Daoy (cell line): ENCODE data around the gene NUP210. TPM values are rescaled to one million over a fixed set of nuclear protein-coding genes. Genes with fewer than 3 reads are reported as not detected.

ENCODE experiments used
- DNase-seq: peaks from one replicate; pipeline ENCODE4 v3.0.0-alpha.2; 2015; ENCODE audit warnings: low read depth
- total RNA-seq: library from RNA; depleted of rRNA; stranded (reverse); fragments of >200 nt; shearing (Covaris generic); gene quantifications from 2 replicates; pipeline ENCODE4 v1.2.3, GENCODE V29; 2014; rRNA removed

NUP210 gene
- total RNA-seq, 1 experiment from 2014 or later = 9.2 TPM

DNA sequence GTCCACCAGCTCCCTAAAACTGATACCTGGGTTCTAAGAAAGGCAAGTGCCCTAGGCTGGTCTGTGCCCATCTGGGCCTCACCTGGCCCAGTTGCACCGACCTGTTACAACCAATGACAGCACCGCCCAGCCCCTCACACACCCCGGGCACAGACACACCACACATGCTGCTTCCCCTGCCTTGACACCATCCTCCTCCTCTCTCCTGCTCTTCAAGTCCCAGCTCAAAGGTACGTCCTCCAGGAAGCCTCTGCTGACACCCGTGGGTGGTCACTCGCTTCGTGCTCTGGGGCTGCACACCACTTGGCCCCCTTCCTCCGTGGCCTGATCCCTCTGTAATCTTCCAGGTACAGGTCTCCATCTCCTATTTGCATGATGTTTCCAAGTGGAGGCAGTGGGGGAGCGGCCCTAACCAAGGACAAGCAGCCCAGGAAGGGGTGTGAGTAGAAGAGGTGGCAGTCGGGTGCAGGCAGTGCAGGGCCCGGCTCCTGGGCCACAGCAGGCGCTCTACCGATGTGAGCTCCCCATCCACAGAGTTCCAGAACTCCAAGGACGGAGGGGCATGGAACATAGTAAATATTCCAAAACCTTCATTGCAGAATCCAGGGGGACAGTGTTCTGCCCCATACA is 144.6 kb downstream of the NUP210 start:
- no peak for DNase-seq

DNA sequence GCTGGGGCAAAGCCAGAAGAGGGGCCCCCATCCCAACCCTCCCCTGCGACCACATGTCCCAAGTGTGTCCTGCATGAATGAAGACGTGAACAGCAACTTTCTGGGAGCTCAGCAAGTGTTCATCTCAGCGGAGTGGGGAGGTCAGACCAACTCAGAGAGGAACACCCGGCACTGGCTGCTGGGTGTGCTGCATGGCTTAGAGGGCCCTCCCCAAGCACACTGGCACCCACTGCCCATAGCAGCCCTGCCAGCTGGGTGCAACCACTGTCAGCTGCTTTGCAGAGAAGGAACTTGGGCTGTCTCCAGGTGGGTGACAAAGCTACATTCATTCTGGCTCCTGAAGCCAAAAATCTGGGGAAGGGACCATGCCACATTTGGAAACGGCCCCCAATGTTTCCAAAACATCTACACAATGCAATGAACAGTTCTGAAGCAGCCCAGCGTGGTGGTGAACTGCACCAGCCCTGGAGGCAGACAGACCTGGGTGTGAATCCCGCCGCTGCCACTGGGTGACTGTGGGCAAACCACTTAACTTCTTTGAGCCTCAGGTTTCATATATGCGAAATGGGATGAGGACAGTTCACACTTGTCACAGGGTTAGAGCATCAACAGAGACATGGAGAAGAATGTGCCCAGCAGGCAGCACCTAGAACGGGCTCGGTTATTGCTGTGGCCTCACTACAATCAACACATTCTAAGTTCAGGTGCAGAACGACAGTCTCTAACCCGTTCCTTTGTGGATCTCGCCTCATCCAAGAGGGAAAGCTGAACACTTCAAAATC is 145.4 kb downstream of the NUP210 start:
- DNase-seq = no peak

DNA sequence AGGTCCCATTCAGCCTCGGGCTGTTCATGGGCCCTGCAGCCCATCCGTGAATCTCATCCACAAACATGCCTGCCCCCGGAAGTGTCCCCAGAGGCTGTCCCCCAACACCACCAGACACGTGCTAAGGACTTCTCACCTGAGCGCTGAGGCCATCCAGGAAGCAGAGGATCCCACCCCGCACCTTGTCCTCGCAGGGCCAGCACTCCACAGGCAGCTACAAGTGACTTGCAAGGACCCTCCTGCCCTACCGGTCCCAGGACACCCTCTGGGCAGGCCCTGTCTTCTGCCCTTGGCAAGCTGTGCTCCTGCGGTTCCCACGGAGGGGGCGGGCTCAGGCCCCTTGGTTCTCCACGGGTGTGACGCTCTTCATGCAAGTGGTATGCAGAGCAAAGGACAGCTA is 146.0 kb downstream of the NUP210 start:
- no peak for DNase-seq

DNA sequence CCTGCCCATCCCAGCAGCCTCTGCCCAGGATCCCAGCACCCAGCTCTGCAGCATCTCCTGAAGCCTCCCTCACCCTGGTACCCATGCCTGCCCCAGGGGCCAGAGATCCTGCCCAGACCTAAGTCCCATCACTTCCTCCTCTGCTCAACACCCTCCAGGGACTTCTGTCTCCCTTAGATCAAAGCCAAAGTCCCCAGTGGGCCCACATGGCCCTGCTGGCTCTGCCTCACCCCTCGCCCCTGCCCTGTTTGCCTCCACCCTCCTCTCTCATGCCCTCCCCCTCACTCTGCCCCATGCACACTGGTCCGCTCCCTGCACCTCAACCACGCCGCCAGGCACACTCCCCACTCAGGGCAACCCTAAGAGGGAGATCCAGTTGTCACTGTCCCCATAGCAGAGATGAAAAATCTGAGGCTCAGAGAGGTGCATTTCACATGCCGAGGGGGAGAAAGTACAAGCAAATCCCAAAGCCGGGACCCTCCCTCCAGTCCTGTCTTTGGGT is 146.5 kb downstream of the NUP210 start:
- no peak for DNase-seq

DNA sequence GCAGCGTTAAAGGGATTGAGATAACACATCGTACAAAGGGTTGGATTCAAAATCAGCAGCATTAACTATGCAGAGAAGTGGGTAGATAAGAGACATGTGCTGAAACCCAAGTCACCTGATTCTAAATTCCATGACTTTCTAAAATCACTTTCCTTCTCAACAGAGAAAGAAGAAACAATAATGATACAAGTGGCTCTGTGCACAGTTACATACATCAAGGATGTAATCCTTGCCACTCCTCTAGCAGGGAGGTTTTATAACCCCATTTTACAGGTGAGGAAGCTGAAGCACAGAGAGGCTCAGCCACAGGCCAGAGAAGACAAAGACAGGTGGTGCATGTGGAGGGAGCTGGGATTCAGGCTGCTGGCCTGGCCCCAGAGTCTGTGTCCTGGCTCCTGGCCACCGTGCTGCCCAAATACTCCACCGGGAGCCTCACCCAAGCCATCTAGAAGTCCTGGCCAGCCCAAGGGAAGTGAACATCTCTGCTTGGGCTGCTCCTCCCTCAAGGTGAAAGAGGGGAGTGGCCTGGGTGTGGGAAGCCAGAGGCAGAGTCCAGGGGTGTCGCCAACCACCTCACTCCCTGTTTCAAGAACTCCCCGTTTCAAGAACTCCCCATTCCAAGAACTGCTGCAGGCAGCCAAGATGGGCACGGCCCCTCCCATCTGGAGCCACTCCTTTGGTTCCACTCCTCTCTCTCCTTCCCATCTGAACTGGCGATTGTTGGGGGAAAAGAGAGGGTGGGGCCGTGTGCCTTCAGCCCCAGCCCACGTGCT is 147.1 kb downstream of the NUP210 start:
- DNase-seq = no peak

DNA sequence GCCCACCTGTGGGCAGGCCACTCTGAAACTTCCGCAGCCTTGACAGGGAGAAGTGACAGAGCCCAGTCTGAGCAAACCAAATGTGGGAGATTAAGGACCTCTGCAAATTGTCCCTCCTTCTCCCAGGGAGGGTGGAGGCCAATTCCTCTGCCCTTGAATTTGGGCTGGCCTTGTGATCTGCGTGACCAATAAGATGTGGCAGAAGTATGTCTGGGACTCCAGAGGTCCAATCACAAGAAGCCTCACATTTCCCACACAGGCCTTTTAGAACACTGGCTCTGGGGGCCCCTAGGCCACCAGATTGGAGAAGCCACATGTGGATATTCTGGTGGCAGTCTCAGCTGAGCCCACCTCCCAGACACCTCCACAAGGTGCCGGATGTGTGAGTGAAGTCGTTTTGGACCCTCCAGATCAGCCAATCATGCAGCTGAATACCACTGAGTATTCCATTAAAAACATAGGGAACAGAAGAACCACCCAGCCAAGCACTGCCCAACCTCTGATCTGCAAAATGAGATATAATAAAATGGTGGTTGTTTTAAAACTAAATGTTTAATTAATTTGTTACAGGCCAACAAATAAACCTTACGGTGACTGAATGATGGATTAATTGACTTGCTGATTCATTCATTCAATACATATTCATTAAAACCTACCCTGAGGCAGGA is 150.3 kb downstream of the NUP210 start:
- no peak for DNase-seq

DNA sequence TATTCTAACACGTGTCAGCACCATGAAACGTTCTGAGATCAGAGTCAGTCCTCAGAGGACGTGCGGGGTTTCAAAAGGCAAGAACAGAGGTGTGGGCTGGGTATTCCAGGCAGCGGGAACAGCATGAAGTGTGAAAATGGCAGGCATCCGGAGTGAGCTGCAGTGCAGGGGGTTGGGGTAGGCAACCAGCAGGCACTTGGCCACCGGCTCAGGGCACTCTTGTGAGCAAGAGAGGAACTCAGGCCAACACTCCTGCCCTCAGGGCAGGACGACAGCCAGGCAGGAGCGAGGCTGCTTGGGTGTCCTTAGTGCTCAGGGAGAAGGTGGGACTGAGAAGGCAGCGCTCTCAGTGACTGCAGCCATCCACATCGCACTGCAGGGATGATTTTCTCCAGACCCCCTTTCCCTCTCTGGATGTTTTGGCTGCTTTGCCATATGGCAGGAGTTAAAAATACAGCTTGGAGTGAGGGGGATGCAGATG is 151.1 kb downstream of the NUP210 start:
- DNase-seq = no peak

DNA sequence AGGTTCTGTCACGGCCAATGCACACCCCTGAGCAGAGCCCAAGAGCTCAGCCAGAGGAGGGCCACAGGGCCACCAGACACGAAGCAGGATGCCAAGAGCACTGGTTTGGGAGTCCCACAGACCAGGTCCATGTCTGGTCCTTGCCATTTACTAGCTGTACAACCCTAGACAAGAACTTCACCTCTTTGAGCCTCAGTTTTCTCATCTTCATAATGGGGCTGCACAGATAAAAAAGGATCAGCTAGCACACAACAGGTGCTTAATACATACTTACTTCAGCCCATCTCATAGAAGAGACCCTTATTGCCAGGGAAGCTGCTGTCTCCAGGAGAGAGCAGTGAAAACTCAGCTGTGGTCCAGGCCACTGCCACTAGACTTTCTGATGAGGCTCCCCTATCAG is 152.0 kb downstream of the NUP210 start:
- no peak for DNase-seq

DNA sequence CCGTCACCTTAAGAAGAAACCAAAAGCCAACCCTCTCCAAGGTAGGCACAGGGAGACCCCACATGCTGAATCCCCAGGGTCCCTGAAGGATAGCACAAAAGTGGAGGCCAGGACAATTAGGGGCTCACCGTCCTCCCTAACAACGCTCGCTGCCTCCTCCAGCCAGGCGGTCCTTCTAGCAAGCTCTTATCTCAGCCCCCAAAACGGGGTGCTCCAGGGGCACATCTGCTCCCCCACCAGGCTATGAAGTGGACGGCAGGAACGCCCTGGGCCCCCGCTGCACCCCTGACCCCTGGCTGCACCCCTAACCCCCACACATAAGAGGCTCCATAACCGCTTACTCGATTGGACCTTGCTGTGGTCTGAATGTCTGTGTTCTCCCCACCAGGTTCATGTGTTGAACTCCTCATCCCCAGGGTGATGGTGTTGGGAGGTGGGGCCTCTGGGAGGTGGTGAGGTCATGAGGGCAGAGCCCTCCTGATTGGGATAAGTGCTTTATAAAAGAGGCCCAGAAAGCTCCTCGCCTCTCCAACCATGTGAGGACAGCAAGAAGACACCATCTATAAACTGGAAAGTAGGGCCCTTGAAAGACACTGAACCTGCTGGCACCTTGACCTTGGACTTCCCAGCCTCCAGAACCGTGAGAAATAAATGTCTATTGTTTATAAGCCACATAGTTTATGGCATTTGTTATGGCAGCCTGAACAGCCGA is 153.3 kb downstream of the NUP210 start:
- no peak for DNase-seq

Other genes with a start within 250 kb of the NUP210 start
- gene HDAC11, start 60.0 kb upstream of the NUP210 start, total RNA-seq = 1.9 and 7.1 TPM in 2 replicates
- gene FBLN2, start 128.8 kb upstream of the NUP210 start, total RNA-seq = 8.8 and 17.9 TPM in 2 replicates